Ishikawa (cell line): ENCODE results near the gene SLC15A3.

Source experiments
- CEBPB ChIP-seq: IDR thresholded peaks from 2 replicates; pipeline ENCODE4 v1.6.1; 2012
- CREB1 ChIP-seq: IDR thresholded peaks from 2 replicates; pipeline ENCODE4 v1.6.1; 2012; ENCODE audit warnings: low read depth
- EGR1 ChIP-seq: IDR thresholded peaks from 2 replicates; pipeline ENCODE4 v1.6.1; 2012
- EP300 ChIP-seq: IDR thresholded peaks from 2 replicates; pipeline ENCODE4 v1.6.1; 2012; ENCODE audit warnings: borderline replicate concordance
- FOXM1 ChIP-seq: IDR thresholded peaks from 2 replicates; pipeline ENCODE4 v1.6.1; 2012; ENCODE audit warnings: low read depth, borderline replicate concordance
- NFIC ChIP-seq: IDR thresholded peaks from 2 replicates; pipeline ENCODE4 v1.6.1; 2012
- RAD21 ChIP-seq: IDR thresholded peaks from 2 replicates; pipeline ENCODE4 v1.6.1; 2012; ENCODE audit warnings: low read depth
- TAF1 ChIP-seq: IDR thresholded peaks from 2 replicates; pipeline ENCODE4 v1.6.1; 2012; ENCODE audit warnings: low read depth, mild to moderate bottlenecking
- TCF12 ChIP-seq: IDR thresholded peaks from 2 replicates; pipeline ENCODE4 v1.6.1; 2012; ENCODE audit warnings: low read depth
- TEAD4 ChIP-seq: IDR thresholded peaks from 2 replicates; pipeline ENCODE4 v1.6.1; 2012
- YY1 ChIP-seq: IDR thresholded peaks from 2 replicates; pipeline ENCODE4 v1.6.1; 2012; ENCODE audit warnings: low read depth
- ZBTB7A ChIP-seq: IDR thresholded peaks from 2 replicates; pipeline ENCODE4 v1.6.1; 2012; ENCODE audit warnings: low read depth
- TF ChIP-seq, protein P1 (sequence below): IDR thresholded peaks from 2 replicates; pipeline ENCODE4 v1.6.1; 2012
- TF ChIP-seq, protein P2 (sequence below): IDR thresholded peaks from 2 replicates; pipeline ENCODE4 v1.6.1; 2012; ENCODE audit warnings: low read depth, mild to moderate bottlenecking
- TF ChIP-seq, protein P3 (sequence below): IDR thresholded peaks from 2 replicates; pipeline ENCODE4 v1.6.1; 2012

SLC15A3 gene

DNA sequence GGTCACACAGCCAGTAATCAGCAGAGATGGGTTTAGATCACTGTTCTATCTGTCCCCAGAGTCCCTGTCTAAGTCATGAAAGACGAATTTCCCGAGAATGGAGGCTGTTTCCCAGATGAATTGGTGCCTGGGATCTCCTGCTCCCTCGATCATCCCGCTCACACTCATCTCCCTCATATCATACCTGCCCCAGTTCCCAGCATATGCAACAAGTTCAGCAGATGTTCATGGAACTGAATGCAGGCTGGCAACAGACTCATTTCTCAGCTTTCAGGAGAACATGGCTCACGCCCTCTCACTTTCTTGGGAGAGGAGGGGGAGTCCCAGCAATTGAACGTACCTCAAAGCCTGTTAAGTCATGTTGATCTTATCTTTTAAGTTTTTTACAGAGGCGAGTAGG, 41.6 kb upstream of the SLC15A3 start:
- TF ChIP-seq NFIC (no peak), ZBTB7A (no peak), TAF1 (no peak), EP300 (no peak), TEAD4 (no peak), TCF12 (no peak), EGR1 (no peak), FOXM1 (no peak), CEBPB (no peak), CREB1 (no peak), RAD21 (no peak), YY1 (no peak)
- TF ChIP-seq, protein P1, sequence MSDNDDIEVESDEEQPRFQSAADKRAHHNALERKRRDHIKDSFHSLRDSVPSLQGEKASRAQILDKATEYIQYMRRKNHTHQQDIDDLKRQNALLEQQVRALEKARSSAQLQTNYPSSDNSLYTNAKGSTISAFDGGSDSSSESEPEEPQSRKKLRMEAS: no peak
- TF ChIP-seq, protein P2, sequence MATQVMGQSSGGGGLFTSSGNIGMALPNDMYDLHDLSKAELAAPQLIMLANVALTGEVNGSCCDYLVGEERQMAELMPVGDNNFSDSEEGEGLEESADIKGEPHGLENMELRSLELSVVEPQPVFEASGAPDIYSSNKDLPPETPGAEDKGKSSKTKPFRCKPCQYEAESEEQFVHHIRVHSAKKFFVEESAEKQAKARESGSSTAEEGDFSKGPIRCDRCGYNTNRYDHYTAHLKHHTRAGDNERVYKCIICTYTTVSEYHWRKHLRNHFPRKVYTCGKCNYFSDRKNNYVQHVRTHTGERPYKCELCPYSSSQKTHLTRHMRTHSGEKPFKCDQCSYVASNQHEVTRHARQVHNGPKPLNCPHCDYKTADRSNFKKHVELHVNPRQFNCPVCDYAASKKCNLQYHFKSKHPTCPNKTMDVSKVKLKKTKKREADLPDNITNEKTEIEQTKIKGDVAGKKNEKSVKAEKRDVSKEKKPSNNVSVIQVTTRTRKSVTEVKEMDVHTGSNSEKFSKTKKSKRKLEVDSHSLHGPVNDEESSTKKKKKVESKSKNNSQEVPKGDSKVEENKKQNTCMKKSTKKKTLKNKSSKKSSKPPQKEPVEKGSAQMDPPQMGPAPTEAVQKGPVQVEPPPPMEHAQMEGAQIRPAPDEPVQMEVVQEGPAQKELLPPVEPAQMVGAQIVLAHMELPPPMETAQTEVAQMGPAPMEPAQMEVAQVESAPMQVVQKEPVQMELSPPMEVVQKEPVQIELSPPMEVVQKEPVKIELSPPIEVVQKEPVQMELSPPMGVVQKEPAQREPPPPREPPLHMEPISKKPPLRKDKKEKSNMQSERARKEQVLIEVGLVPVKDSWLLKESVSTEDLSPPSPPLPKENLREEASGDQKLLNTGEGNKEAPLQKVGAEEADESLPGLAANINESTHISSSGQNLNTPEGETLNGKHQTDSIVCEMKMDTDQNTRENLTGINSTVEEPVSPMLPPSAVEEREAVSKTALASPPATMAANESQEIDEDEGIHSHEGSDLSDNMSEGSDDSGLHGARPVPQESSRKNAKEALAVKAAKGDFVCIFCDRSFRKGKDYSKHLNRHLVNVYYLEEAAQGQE: no peak
- TF ChIP-seq, protein P3, sequence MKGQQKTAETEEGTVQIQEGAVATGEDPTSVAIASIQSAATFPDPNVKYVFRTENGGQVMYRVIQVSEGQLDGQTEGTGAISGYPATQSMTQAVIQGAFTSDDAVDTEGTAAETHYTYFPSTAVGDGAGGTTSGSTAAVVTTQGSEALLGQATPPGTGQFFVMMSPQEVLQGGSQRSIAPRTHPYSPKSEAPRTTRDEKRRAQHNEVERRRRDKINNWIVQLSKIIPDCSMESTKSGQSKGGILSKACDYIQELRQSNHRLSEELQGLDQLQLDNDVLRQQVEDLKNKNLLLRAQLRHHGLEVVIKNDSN: no peak

DNA sequence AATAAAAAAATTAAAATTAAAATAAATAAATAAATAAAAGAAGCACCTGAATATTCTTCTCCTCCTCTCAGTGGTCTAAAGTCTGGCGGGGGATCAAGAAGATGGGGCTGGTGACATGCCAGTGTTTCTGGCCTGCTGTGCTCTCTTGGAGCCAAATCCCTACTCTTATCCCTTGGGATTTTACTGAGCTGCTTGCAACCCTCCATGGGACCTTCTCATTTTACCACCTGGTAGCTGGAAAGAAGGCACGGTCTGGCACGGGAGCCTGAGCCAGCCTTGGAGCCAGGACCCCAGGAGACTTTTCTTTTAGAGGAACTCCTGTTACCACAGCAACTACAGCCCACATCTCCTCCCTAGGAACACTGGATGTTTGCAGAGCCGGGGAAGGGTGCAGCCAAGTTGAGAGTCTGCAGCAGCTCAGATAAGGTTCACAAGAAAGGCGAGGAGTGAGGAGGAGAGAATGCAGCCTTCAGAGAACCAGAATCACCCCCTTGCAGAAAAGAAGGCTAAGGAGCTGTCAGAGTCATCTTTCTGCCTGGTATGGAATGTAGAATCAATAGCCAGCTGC, 41.0 kb upstream of the SLC15A3 start:
- no peak for TF ChIP-seq EP300
- TF ChIP-seq TEAD4: no peak
- no peak for TF ChIP-seq ZBTB7A
- TF ChIP-seq, protein P2: no peak
- no peak for TF ChIP-seq EGR1
- no peak for TF ChIP-seq NFIC
- no peak for TF ChIP-seq CREB1
- TF ChIP-seq, protein P1: no peak
- TF ChIP-seq TAF1: no peak
- no peak for TF ChIP-seq RAD21
- TF ChIP-seq FOXM1: no peak
- TF ChIP-seq, protein P3: no peak
- TF ChIP-seq CEBPB: no peak
- TF ChIP-seq TCF12: no peak
- no peak for TF ChIP-seq YY1

DNA sequence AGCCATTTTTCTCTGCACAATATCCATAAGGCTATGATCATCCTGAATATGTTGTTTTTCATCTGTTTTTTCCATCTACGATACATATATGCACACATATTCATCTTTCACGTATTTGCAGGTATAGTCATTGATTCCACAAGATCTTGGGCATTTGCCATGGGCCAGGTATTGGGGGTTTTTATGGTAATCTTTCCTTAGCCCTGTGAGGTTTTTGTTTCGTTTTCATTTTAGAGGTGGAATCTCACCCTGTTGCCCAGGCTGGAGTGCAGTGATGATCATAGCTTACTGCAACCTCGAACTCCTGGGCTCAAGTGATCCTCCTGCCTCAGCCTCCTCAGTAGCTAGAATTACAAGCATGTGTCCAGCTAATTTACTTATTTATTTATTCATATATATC, 39.5 kb upstream of the SLC15A3 start:
- TF ChIP-seq TEAD4 (no peak), NFIC (no peak), YY1 (no peak), TCF12 (no peak), RAD21 (no peak), ZBTB7A (no peak), CREB1 (no peak), FOXM1 (no peak), TAF1 (no peak), EGR1 (no peak), CEBPB (no peak), EP300 (no peak)
- TF ChIP-seq, protein P3: no peak
- TF ChIP-seq, protein P1: no peak
- TF ChIP-seq, protein P2: no peak
